ENCODE measurements around the gene GRB7. TPM values are rescaled to one million over a fixed set of nuclear protein-coding genes. Genes with fewer than 3 reads are reported as not detected.
"Not testable (repeated sequence)": the region's sequence is repeated elsewhere in the genome, so short reads cannot be mapped to it uniquely, and the experiment has no call there.

GRB7 gene
- total RNA-seq (2014; rRNA removed; shearing (Covaris generic); ENCODE audit: low replicate concordance) = 0.18 and 1.5 TPM in 2 replicates

GRCh38 chr17:39737760-39738567 is at the start of gene GRB7:
GRB7 (plus strand) TSS chr17:39737938; CDS start chr17:39742302, 4,364 bp downstream.
- no peaks in the 10 kb centered on the region for H3K9me3 ChIP-seq (ENCODE audit: low read length)
- no peak within 1 kb of the TSS for H3K27ac ChIP-seq (ENCODE audit: low read length)
- H3K79me2 ChIP-seq (ENCODE audit: low read length) = no peaks in the 10 kb centered on the region
- no peaks in the 10 kb centered on the region for H3K36me3 ChIP-seq (ENCODE audit: insufficient read depth, low read length)
- DNase-seq = no peak
- H3K4me3 ChIP-seq (ENCODE audit: low read length) = peak within 1 kb of the TSS; percentile 41; the same call in 1 of the 2 replicates
- no peaks in the 10 kb centered on the region for H4K20me1 ChIP-seq (ENCODE audit: insufficient read depth, low read depth, low read length)
- H3K4me2 ChIP-seq (ENCODE audit: low read depth, low read length, poor library complexity, severe bottlenecking) = peak within 1 kb of the TSS; percentile 67
- no peaks in the 10 kb centered on the region for H3K9me2 ChIP-seq (replicated peaks; ENCODE audit: insufficient read depth, low read length)
- peak within 1 kb of the TSS; percentile 62; the same call in 1 of the 2 replicates for H2AFZ ChIP-seq (ENCODE audit: low read length)
- peaks cover 18% of the 10 kb centered on the region for H3K4me1 ChIP-seq (ENCODE audit: low read length)
- H3K27me3 ChIP-seq (ENCODE audit: low read length) = no peaks in the 10 kb centered on the region; the same call in 1 of the 2 replicates
- peak within 1 kb of the TSS; percentile 41 for H3K9ac ChIP-seq (ENCODE audit: low read length)

GRCh38 chr17:39688475-39688835 is 49.3 kb upstream of the GRB7 start:
- peak overlapping the region; percentile 84 for H3K4me3 ChIP-seq (ENCODE audit: low read length)
- H3K4me1 ChIP-seq (ENCODE audit: low read length) = peaks cover 20% of the 10 kb centered on the region
- H3K27ac ChIP-seq (ENCODE audit: low read length) = peak overlapping the region; percentile 81
- DNase-seq = no peak
- peak overlapping the region; percentile 23; the same call in 1 of the 2 replicates for H2AFZ ChIP-seq (ENCODE audit: low read length)
- H3K36me3 ChIP-seq (ENCODE audit: insufficient read depth, low read length) = no peaks in the 10 kb centered on the region
- H3K9me2 ChIP-seq (replicated peaks; ENCODE audit: insufficient read depth, low read length) = no peaks in the 10 kb centered on the region
- no peaks in the 10 kb centered on the region for H4K20me1 ChIP-seq (ENCODE audit: insufficient read depth, low read depth, low read length)
- H3K27me3 ChIP-seq (ENCODE audit: low read length) = no peaks in the 10 kb centered on the region
- no peaks in the 10 kb centered on the region for H3K79me2 ChIP-seq (ENCODE audit: low read length)
- H3K9me3 ChIP-seq (ENCODE audit: low read length) = no peaks in the 10 kb centered on the region
- H3K9ac ChIP-seq (ENCODE audit: low read length) = peak overlapping the region; percentile 79
- H3K4me2 ChIP-seq (ENCODE audit: low read depth, low read length, poor library complexity, severe bottlenecking) = peak overlapping the region; percentile 96

- no peak for DNase-seq
- H4K20me1 ChIP-seq (ENCODE audit: insufficient read depth, low read depth, low read length) = no peaks in the 10 kb centered on the region
- peaks cover 20% of the 10 kb centered on the region for H3K4me1 ChIP-seq (ENCODE audit: low read length)
- peak overlapping the region; percentile 79 for H3K9ac ChIP-seq (ENCODE audit: low read length)
- H3K27ac ChIP-seq (ENCODE audit: low read length) = peak overlapping the region; percentile 81
- H3K27me3 ChIP-seq (ENCODE audit: low read length) = no peaks in the 10 kb centered on the region
- no peaks in the 10 kb centered on the region for H3K9me3 ChIP-seq (ENCODE audit: low read length)
- no peak overlapping the region for H2AFZ ChIP-seq (ENCODE audit: low read length)
- peak overlapping the region; percentile 84 for H3K4me3 ChIP-seq (ENCODE audit: low read length)
- H3K36me3 ChIP-seq (ENCODE audit: insufficient read depth, low read length) = no peaks in the 10 kb centered on the region
- no peaks in the 10 kb centered on the region for H3K79me2 ChIP-seq (ENCODE audit: low read length)
- H3K9me2 ChIP-seq (replicated peaks; ENCODE audit: insufficient read depth, low read length) = no peaks in the 10 kb centered on the region
- peak overlapping the region; percentile 96 for H3K4me2 ChIP-seq (ENCODE audit: low read depth, low read length, poor library complexity, severe bottlenecking)
Measured at GRCh38 chr17:39688945-39689344, 48.8 kb upstream of the GRB7 start.

- Histone ChIP-seq H3K4me2 (ENCODE audit: low read depth, low read length, poor library complexity, severe bottlenecking) (no peak overlapping the region), H3K9ac (ENCODE audit: low read length) (no peak overlapping the region), H3K4me3 (ENCODE audit: low read length) (no peak overlapping the region), H2AFZ (ENCODE audit: low read length) (no peak overlapping the region), H3K4me1 (ENCODE audit: low read length) (no peaks in the 10 kb centered on the region), H4K20me1 (ENCODE audit: insufficient read depth, low read depth, low read length) (no peaks in the 10 kb centered on the region), H3K9me2 (replicated peaks; ENCODE audit: insufficient read depth, low read length) (no peaks in the 10 kb centered on the region), H3K27ac (ENCODE audit: low read length) (no peak overlapping the region), H3K36me3 (ENCODE audit: insufficient read depth, low read length) (no peaks in the 10 kb centered on the region), H3K9me3 (ENCODE audit: low read length) (no peaks in the 10 kb centered on the region), H3K27me3 (ENCODE audit: low read length) (no peaks in the 10 kb centered on the region), H3K79me2 (ENCODE audit: low read length) (no peaks in the 10 kb centered on the region)
- DNase-seq = no peak
Measured at GRCh38 chr17:39694593-39694992, 43.1 kb upstream of the GRB7 start.

- Histone ChIP-seq H3K27me3 (ENCODE audit: low read length) (no peaks in the 10 kb centered on the region), H4K20me1 (ENCODE audit: insufficient read depth, low read depth, low read length) (no peaks in the 10 kb centered on the region), H3K4me2 (ENCODE audit: low read depth, low read length, poor library complexity, severe bottlenecking) (no peak overlapping the region), H3K27ac (ENCODE audit: low read length) (no peak overlapping the region), H3K9ac (ENCODE audit: low read length) (no peak overlapping the region), H3K4me3 (ENCODE audit: low read length) (no peak overlapping the region), H3K79me2 (ENCODE audit: low read length) (no peaks in the 10 kb centered on the region), H3K9me3 (ENCODE audit: low read length) (no peaks in the 10 kb centered on the region), H3K9me2 (replicated peaks; ENCODE audit: insufficient read depth, low read length) (no peaks in the 10 kb centered on the region), H2AFZ (ENCODE audit: low read length) (no peak overlapping the region), H3K4me1 (ENCODE audit: low read length) (no peaks in the 10 kb centered on the region), H3K36me3 (ENCODE audit: insufficient read depth, low read length) (no peaks in the 10 kb centered on the region)
- no peak for DNase-seq
Measured at GRCh38 chr17:39695089-39695474, 42.7 kb upstream of the GRB7 start.

GRCh38 chr17:39696731-39697130 is 41.0 kb upstream of the GRB7 start:
- Histone ChIP-seq H3K9me3 (ENCODE audit: low read length) (no peaks in the 10 kb centered on the region), H3K27me3 (ENCODE audit: low read length) (no peaks in the 10 kb centered on the region), H3K9ac (ENCODE audit: low read length) (no peak overlapping the region), H4K20me1 (ENCODE audit: insufficient read depth, low read depth, low read length) (no peaks in the 10 kb centered on the region), H3K79me2 (ENCODE audit: low read length) (no peaks in the 10 kb centered on the region), H3K36me3 (ENCODE audit: insufficient read depth, low read length) (no peaks in the 10 kb centered on the region), H3K27ac (ENCODE audit: low read length) (no peak overlapping the region), H3K4me1 (ENCODE audit: low read length) (no peaks in the 10 kb centered on the region), H2AFZ (ENCODE audit: low read length) (no peak overlapping the region), H3K4me3 (ENCODE audit: low read length) (no peak overlapping the region), H3K9me2 (replicated peaks; ENCODE audit: insufficient read depth, low read length) (no peaks in the 10 kb centered on the region), H3K4me2 (ENCODE audit: low read depth, low read length, poor library complexity, severe bottlenecking) (no peak overlapping the region)
- DNase-seq = no peak

- Histone ChIP-seq H3K4me1 (ENCODE audit: low read length) (no peaks in the 10 kb centered on the region), H3K9me2 (replicated peaks; ENCODE audit: insufficient read depth, low read length) (no peaks in the 10 kb centered on the region), H3K79me2 (ENCODE audit: low read length) (no peaks in the 10 kb centered on the region), H3K9me3 (ENCODE audit: low read length) (no peaks in the 10 kb centered on the region), H3K4me3 (ENCODE audit: low read length) (no peak overlapping the region), H3K27ac (ENCODE audit: low read length) (no peak overlapping the region), H4K20me1 (ENCODE audit: insufficient read depth, low read depth, low read length) (no peaks in the 10 kb centered on the region), H3K27me3 (ENCODE audit: low read length) (no peaks in the 10 kb centered on the region), H3K36me3 (ENCODE audit: insufficient read depth, low read length) (no peaks in the 10 kb centered on the region), H3K9ac (ENCODE audit: low read length) (no peak overlapping the region), H2AFZ (ENCODE audit: low read length) (no peak overlapping the region), H3K4me2 (ENCODE audit: low read depth, low read length, poor library complexity, severe bottlenecking) (no peak overlapping the region)
- DNase-seq = no peak
Measured at GRCh38 chr17:39697961-39698360, 39.8 kb upstream of the GRB7 start.

GRCh38 chr17:39699157-39699817 is 38.5 kb upstream of the GRB7 start:
- H3K36me3 ChIP-seq (ENCODE audit: insufficient read depth, low read length); H4K20me1 ChIP-seq (ENCODE audit: insufficient read depth, low read depth, low read length); H3K9ac ChIP-seq (ENCODE audit: low read length); H3K4me2 ChIP-seq (ENCODE audit: low read depth, low read length, poor library complexity, severe bottlenecking); H3K9me3 ChIP-seq (ENCODE audit: low read length); H3K9me2 ChIP-seq (replicated peaks; ENCODE audit: insufficient read depth, low read length); H3K4me1 ChIP-seq (ENCODE audit: low read length); H3K27me3 ChIP-seq (ENCODE audit: low read length); H2AFZ ChIP-seq (ENCODE audit: low read length); H3K4me3 ChIP-seq (ENCODE audit: low read length); H3K79me2 ChIP-seq (ENCODE audit: low read length); H3K27ac ChIP-seq (ENCODE audit: low read length); DNase-seq: not testable (repeated sequence)

Measured in Karpas-422 (cell line).